Measurements from ENCODE around the gene ZNF710. TPM values are rescaled to one million over a fixed set of nuclear protein-coding genes. Genes with fewer than 3 reads are reported as not detected.

Gene ZNF710
- total and polyA plus RNA-seq, 2 donors (not counting 3 experiments of a cell fraction or from before 2014, with no cell fraction given) = 8.9 to 32.4 TPM

- TF ChIP-seq GATA2 (IDR thresholded peaks at IDR 0.05; ENCODE audit: insufficient read depth, insufficient read length, low read depth, low read length) (no peak), EZH2 (IDR thresholded peaks at IDR 0.05; ENCODE audit: borderline replicate concordance, low read depth, low read length, severe bottlenecking) (no peak), CTCF (IDR thresholded peaks at IDR 0.05; ENCODE audit: extremely low read depth in 1 of 2, insufficient read depth in 1 of 2, low read depth in 1 of 2, low read length in 2 of 2) (no peak), MAX (IDR thresholded peaks at IDR 0.05; ENCODE audit: insufficient read depth, insufficient read length) (no peak), FOS (IDR thresholded peaks at IDR 0.05; ENCODE audit: borderline replicate concordance, insufficient read depth, low read length) (no peak), MYC (IDR thresholded peaks at IDR 0.05; ENCODE audit: low read depth, low read length) (no peak), POLR2A (IDR thresholded peaks at IDR 0.05; ENCODE audit: low read depth, low read length) (no peak), POLR2AphosphoS5 (IDR thresholded peaks at IDR 0.05; ENCODE audit: insufficient read depth, low read depth, low read length) (no peak), JUN (IDR thresholded peaks at IDR 0.05; ENCODE audit: borderline replicate concordance, insufficient read depth, insufficient read length, low read depth) (no peak)
- FAIRE-seq (no peak), DNase-seq (ENCODE audit: low read depth, low spot score) (no peak)
- Histone ChIP-seq H3K9me3 (replicated peaks; ENCODE audit: control insufficient read depth, insufficient read depth, low read length) (no peaks in the 10 kb centered on the region), H3K4me1 (ENCODE audit: control insufficient read depth, extremely low read depth, insufficient read depth, low read length) (peaks cover 26% of the 10 kb centered on the region), H3K9me1 (replicated peaks; ENCODE audit: control insufficient read depth, extremely low read depth, insufficient read depth, low read length) (no peaks in the 10 kb centered on the region), H3K27ac (ENCODE audit: insufficient read depth, low read depth, low read length) (no peak overlapping the region), H3K4me3 (replicated peaks in 1 of 3; ENCODE audit: insufficient read depth in 1 of 3, low read depth in 1 of 3, low read length in 3 of 3) (no peak overlapping the region), H3K27me3 (ENCODE audit: control insufficient read depth in 2 of 2, insufficient read depth in 2 of 2, low read length in 2 of 2) (no peaks in the 10 kb centered on the region), H3K79me2 (ENCODE audit: control insufficient read depth, insufficient read depth, low read length) (peaks cover 55% of the 10 kb centered on the region), H2AFZ (ENCODE audit: low read depth, low read length) (no peak overlapping the region), H3K36me3 (ENCODE audit: control insufficient read depth in 2 of 2, extremely low read depth in 1 of 2, insufficient read depth in 2 of 2, low read length in 2 of 2) (no peaks in the 10 kb centered on the region), H3K4me2 (ENCODE audit: insufficient read depth, low read length) (no peak overlapping the region), H3K9ac (replicated peaks; ENCODE audit: extremely low read depth, insufficient read depth, low read length) (no peak overlapping the region), H4K20me1 (replicated peaks; ENCODE audit: control insufficient read depth, extremely low read depth, insufficient read depth, low read length) (no peaks in the 10 kb centered on the region)
- ChIA-PET POLR2A (interaction anchor here (1.5 kb wide), 1 partner anchor 16 kb away, joined by 4 read pairs; no protein-coding TSS in a partner anchor), CTCF (interaction anchor here (1.1 to 1.6 kb wide), 4 partner anchors 11 to 14 kb away, joined by 3 to 5 read pairs (median 3); no protein-coding TSS in a partner anchor)
- dilution Hi-C loops (cut with MboI; ENCODE audit: extremely low pct_ligation_motif_present, low sequenced_read_pairs) = no loop called here
- intact Hi-C loops (cut with micrococcal nuclease) = no loop called here
- BruUV-seq (replicated peaks) = no TSS peak
Measured at GRCh38 chr15:90018216-90018831, 17.2 kb downstream of the ZNF710 start.
